H1 (cell line): ENCODE results near the gene RAB36. TPM values are rescaled to one million over a fixed set of nuclear protein-coding genes. Genes with fewer than 3 reads are reported as not detected.

Source experiments
- CEBPB ChIP-seq: IDR thresholded peaks from 2 replicates; pipeline ENCODE4 v1.6.1; 2012; ENCODE audit warnings: low read depth, low read length
- CTCF ChIP-seq, 3 experiments: IDR thresholded peaks; 1 replicate in 2 of 3; 2 replicates in 1 of 3; pipeline versions ENCODE4 v1.5.1 to v1.6.1; 2011; ENCODE audit warnings: low read length in 3 of 3, mild to moderate bottlenecking in 3 of 3, inconsistent platforms in 2 of 3, low read depth in 1 of 3, moderate library complexity in 1 of 3; ENCODE audit not compliant: insufficient read depth in 1 of 3; ENCODE audit errors: control extremely low read depth in 1 of 3
- KDM5A ChIP-seq: fragments of 200-600 bp; IDR thresholded peaks from 2 replicates; pipeline ENCODE4 v1.7.1; 2012; ENCODE audit warnings: mild to moderate bottlenecking, low read length, inconsistent platforms, mixed read lengths
- RXRA ChIP-seq: IDR thresholded peaks from 2 replicates; pipeline ENCODE4 v1.6.1; 2011; ENCODE audit warnings: low read depth, mild to moderate bottlenecking, low read length, moderate library complexity; ENCODE audit not compliant: insufficient read depth
- TCF12 ChIP-seq: IDR thresholded peaks from 2 replicates; pipeline ENCODE4 v1.6.1; 2011; ENCODE audit warnings: low read depth, mild to moderate bottlenecking, low read length
- TEAD4 ChIP-seq: IDR thresholded peaks from 2 replicates; pipeline ENCODE4 v1.6.1; 2012; ENCODE audit warnings: low read depth, low read length, inconsistent platforms, mixed read lengths
- polyA plus RNA-seq, 7 experiments: library from polyadenylated mRNA; depleted of rRNA in 3 of 7; stranded (reverse) in 5 of 7; unstranded in 2 of 7; fragments of >200 nt in 5 of 7; fragments of 200-250 nt in 2 of 7; gene quantifications; 1 replicate in 5 of 7; 2 replicates in 1 of 7; 4 replicates in 1 of 7; pipeline versions ENCODE4 v1.2.1 to v1.2.3, GENCODE V29; 2011 to 2013; ENCODE audit warnings: missing spikeins in 2 of 7, mixed read lengths in 2 of 7
- total RNA-seq: library from RNA; stranded (reverse); fragmentation: NEBNext Ultra II Directional; extraction: Animal tissue kit (Norgen Biotek cat#: 25700); gene quantifications from 2 replicates; pipeline ENCODE4 v1.2.1, GENCODE V29; 2021

RAB36 gene
- total and polyA plus RNA-seq, 2 of the 8 experiments (the other 6 are each of a cell fraction or from before 2014, with no cell fraction given): 1.0 to 1.5 TPM

- TF ChIP-seq CTCF (IDR thresholded peaks at IDR 0.05; ENCODE audit: control extremely low read depth in 1 of 3, insufficient read depth in 1 of 3, low read depth in 1 of 3, low read length in 3 of 3): no peak
- no peak for TF ChIP-seq CEBPB
- TF ChIP-seq RXRA: no peak
- TF ChIP-seq TCF12: no peak
- no peak for TF ChIP-seq TEAD4
- TF ChIP-seq KDM5A: no peak
These were observed 28.0 kb upstream of the RAB36 start (continued) for GRCh38 chr22:23117275-23117674.
